GM12872 (cell line): ENCODE data around the gene PLAC9.

Experiments used
- CTCF ChIP-seq: IDR thresholded peaks from 3 replicates; pipeline ENCODE4 v1.5.1; 2011; ENCODE audit warnings: low read depth, mild to moderate bottlenecking, low read length, moderate library complexity; ENCODE audit not compliant: insufficient read depth

Gene PLAC9

GRCh38 chr10:80171248-80171660 is 38.7 kb downstream of the PLAC9 start:
- TF ChIP-seq CTCF, result no peak

- TF ChIP-seq CTCF, result no peak
These were observed 40.4 kb downstream of the PLAC9 start for GRCh38 chr10:80172896-80173295.

GRCh38 chr10:80173466-80173865 is 40.9 kb downstream of the PLAC9 start:
- no peak for TF ChIP-seq CTCF

GRCh38 chr10:80174641-80175395 is 42.3 kb downstream of the PLAC9 start:
- no peak for TF ChIP-seq CTCF

GRCh38 chr10:80176526-80176925 is 44.0 kb downstream of the PLAC9 start:
- TF ChIP-seq CTCF, result no peak

GRCh38 chr10:80177781-80178636 is 45.5 kb downstream of the PLAC9 start:
- TF ChIP-seq CTCF, result no peak

- TF ChIP-seq CTCF, result no peak
These were observed 50.5 kb downstream of the PLAC9 start for GRCh38 chr10:80182986-80183385.
